Peyer's patch (tissue), 4 donors: ENCODE results near the gene DRD2.

Experiments used
- CTCF ChIP-seq, 6 experiments: fragments of 450-650 bp in 4 of 6; fragments of 200-600 bp in 2 of 6; sonication (generic) in 1 of 6; IDR thresholded peaks; one replicate each; pipeline ENCODE4 v1.5.1; 2017 to 2019; ENCODE audit warnings: antibody characterized with exemption in 6 of 6, mild to moderate bottlenecking in 3 of 6, moderate library complexity in 1 of 6
- POLR2A ChIP-seq, 2 donors: fragments of 450-650 bp; IDR thresholded peaks; one replicate each; pipeline ENCODE4 v1.5.1; 2017; ENCODE audit warnings: antibody characterized with exemption in 2 of 2, mild to moderate bottlenecking in 2 of 2, moderate library complexity in 2 of 2

GRCh38 chr11:113435190-113435968 is 39.8 kb downstream of the DRD2 start:
- TF ChIP-seq CTCF (IDR thresholded peaks at IDR 0.05): no peak
- TF ChIP-seq POLR2A (IDR thresholded peaks at IDR 0.05): no peak
